Caco-2 (cell line): ENCODE results near the gene RPL31. TPM values are rescaled to one million over a fixed set of nuclear protein-coding genes. Genes with fewer than 3 reads are reported as not detected.

Experiments
- BruUV-seq: library from RNA; stranded (reverse); fragments of 400-500 nt; replicated peaks from 2 replicates; lab custom pipeline; 2021; lab: Mats Ljungman, UMichigan
- CTCF ChIA-PET: fragments of 300-600 bp; sonication (Branson Sonifier 250); formaldehyde crosslinking; loops from one replicate; lab custom pipeline; 2022; ENCODE audit warnings: antibody characterized with exemption; lab: Charles Lee
- POLR2A ChIA-PET: fragments of 300-600 bp; sonication (Branson Sonifier 250); formaldehyde crosslinking; loops from one replicate; lab custom pipeline; 2022; ENCODE audit warnings: antibody characterized with exemption; lab: Charles Lee
- DNase-seq, 2 experiments: peaks; one replicate each; pipeline versions ENCODE4 v3.0.0 to v3.0.0-alpha.2; 2020 to 2022
- H3K27me3 ChIP-seq: replicated peaks from 2 replicates; pipeline ENCODE4 v1.6.0; 2011; ENCODE audit warnings: low read length; ENCODE audit not compliant: control insufficient read depth, insufficient read depth
- H3K36me3 ChIP-seq: 2 replicates; pipeline ENCODE4 v1.5.1; 2011; ENCODE audit warnings: low read length; ENCODE audit not compliant: control insufficient read depth, insufficient read depth
- H3K4me1 ChIP-seq: fragments of 250-450 bp; sonication (Bioruptor Pico); 2 replicates; pipeline ENCODE4 v1.5.1; 2020; ENCODE audit warnings: mild to moderate bottlenecking
- H3K4me3 ChIP-seq: 2 replicates; pipeline ENCODE4 v1.5.1; 2011; ENCODE audit warnings: low read depth, mild to moderate bottlenecking, control low read depth, low read length
- H3K9me3 ChIP-seq: fragments of 250-450 bp; sonication (Bioruptor Pico); 2 replicates; pipeline ENCODE4 v1.5.1; 2020; ENCODE audit warnings: mild to moderate bottlenecking, moderate library complexity
- H3K27ac Mint-ChIP-seq: one replicate; pipeline ENCODE4 v1.8.0; 2022; ENCODE audit warnings: mixed read lengths; ENCODE audit not compliant: unreplicated experiment
- H3K27me3 Mint-ChIP-seq: one replicate; pipeline ENCODE4 v1.8.0; 2022; ENCODE audit warnings: mixed read lengths; ENCODE audit not compliant: insufficient read depth, unreplicated experiment
- H3K36me3 Mint-ChIP-seq: one replicate; pipeline ENCODE4 v1.8.0; 2022; ENCODE audit warnings: mild to moderate bottlenecking, mixed read lengths; ENCODE audit not compliant: insufficient read depth, unreplicated experiment
- H3K4me1 Mint-ChIP-seq: one replicate; pipeline ENCODE4 v1.8.0; 2022; ENCODE audit warnings: low read depth, mixed read lengths; ENCODE audit not compliant: unreplicated experiment
- H3K4me3 Mint-ChIP-seq: one replicate; pipeline ENCODE4 v1.8.0; 2022; ENCODE audit warnings: mild to moderate bottlenecking, moderate library complexity, mixed read lengths; ENCODE audit not compliant: unreplicated experiment
- H3K9me3 Mint-ChIP-seq: one replicate; pipeline ENCODE4 v1.8.0; 2022; ENCODE audit warnings: mixed read lengths; ENCODE audit not compliant: unreplicated experiment
- CTCF ChIP-seq, 2 experiments: fragments of 200-600 bp in 1 of 2; IDR thresholded peaks; 1 replicate in 1 of 2; 2 replicates in 1 of 2; pipeline versions ENCODE4 v1.5.1 to v1.8.0; 2011 to 2022; ENCODE audit warnings: antibody characterized with exemption in 1 of 2, control low read depth in 1 of 2, inconsistent platforms in 1 of 2, low read depth in 1 of 2, low read length in 1 of 2, mild to moderate bottlenecking in 1 of 2, moderate library complexity in 1 of 2; ENCODE audit not compliant: insufficient read depth in 1 of 2, severe bottlenecking in 1 of 2, unreplicated experiment in 1 of 2
- intact Hi-C: fragments of 100-400 bp; cut with micrococcal nuclease; formaldehyde crosslinking; loops from one replicate; pipeline ENCODE4 v1.10.0; 2022; ENCODE audit not compliant: unreplicated experiment
- total RNA-seq: library from RNA; stranded (reverse); gene quantifications from 2 replicates; pipeline ENCODE4 v1.2.3, GENCODE V29; 2022

Gene RPL31
- total RNA-seq, 1 experiment from 2014 or later = 2,026 TPM

GRCh38 chr2:101012054-101012705 lies 10.1 kb downstream of the RPL31 start:
- intact Hi-C loops = loop anchor here (1.0 to 2.0 kb wide), 3 partner anchors 140 to 241 kb away; partner anchors contain the start of gene CNOT11
- CTCF ChIA-PET = interaction anchor here (0.7 to 1.6 kb wide), 13 partner anchors 19 to 338 kb away, joined by 3 to 32 read pairs (median 5); partner anchors contain the start of gene TBC1D8
- BruUV-seq = no TSS peak
- no peak for TF ChIP-seq CTCF (IDR thresholded peaks at IDR 0.05; ENCODE audit: insufficient read depth in 1 of 2, low read depth in 1 of 2, low read length in 1 of 2, severe bottlenecking in 1 of 2, unreplicated experiment in 1 of 2)
- peaks cover 64% of the 10 kb centered on the region for H3K36me3 Mint-ChIP-seq
- POLR2A ChIA-PET = interaction anchor here (0.7 kb wide), 1 partner anchor 18 kb away, joined by 5 read pairs; no protein-coding TSS in a partner anchor
- no peaks in the 10 kb centered on the region for H3K27me3 Mint-ChIP-seq
- peaks cover 11% of the 10 kb centered on the region for H3K4me1 Mint-ChIP-seq
- Histone ChIP-seq H3K4me1 (no peaks in the 10 kb centered on the region), H3K9me3 (0 out of 2 replicates have a peak, but pooled peaks cover 4% of the 10 kb centered on the region), H3K36me3 (peaks cover 10% of the 10 kb centered on the region), H3K27me3 (no peaks in the 10 kb centered on the region), H3K4me3 (no peak overlapping the region)
- no peaks in the 10 kb centered on the region for H3K9me3 Mint-ChIP-seq
- DNase-seq = no peak
- no peak overlapping the region for H3K4me3 Mint-ChIP-seq
- H3K27ac Mint-ChIP-seq = peak overlapping the region; percentile 22

- Mint-ChIP-seq H3K27ac (peak overlapping the region; percentile 22), H3K27me3 (no peaks in the 10 kb centered on the region), H3K36me3 (peaks cover 58% of the 10 kb centered on the region), H3K4me1 (peaks cover 11% of the 10 kb centered on the region), H3K9me3 (no peaks in the 10 kb centered on the region), H3K4me3 (no peak overlapping the region)
- TF ChIP-seq CTCF (IDR thresholded peaks at IDR 0.05; ENCODE audit: insufficient read depth in 1 of 2, low read depth in 1 of 2, low read length in 1 of 2, severe bottlenecking in 1 of 2, unreplicated experiment in 1 of 2) = peak; percentile 67 to 85
- ChIA-PET POLR2A (interaction anchor here (0.7 kb wide), 1 partner anchor 18 kb away, joined by 5 read pairs; no protein-coding TSS in a partner anchor), CTCF (interaction anchor here (0.7 to 1.6 kb wide), 12 partner anchors 18 to 337 kb away, joined by 3 to 32 read pairs (median 5); partner anchors contain the start of gene TBC1D8)
- no TSS peak for BruUV-seq
- DNase-seq = peak in 1 of 2 experiments; percentile 62
- Histone ChIP-seq H3K36me3 (peaks cover 7% of the 10 kb centered on the region), H3K4me3 (no peak overlapping the region), H3K9me3 (0 out of 2 replicates have a peak, but pooled peaks cover 4% of the 10 kb centered on the region), H3K4me1 (no peaks in the 10 kb centered on the region), H3K27me3 (no peaks in the 10 kb centered on the region)
- intact Hi-C loops = loop anchor here (1.0 to 2.0 kb wide), 3 partner anchors 140 to 240 kb away; partner anchors contain the start of gene CNOT11
Observed at GRCh38 chr2:101012706-101013181, 10.7 kb downstream of the RPL31 start.

DNA sequence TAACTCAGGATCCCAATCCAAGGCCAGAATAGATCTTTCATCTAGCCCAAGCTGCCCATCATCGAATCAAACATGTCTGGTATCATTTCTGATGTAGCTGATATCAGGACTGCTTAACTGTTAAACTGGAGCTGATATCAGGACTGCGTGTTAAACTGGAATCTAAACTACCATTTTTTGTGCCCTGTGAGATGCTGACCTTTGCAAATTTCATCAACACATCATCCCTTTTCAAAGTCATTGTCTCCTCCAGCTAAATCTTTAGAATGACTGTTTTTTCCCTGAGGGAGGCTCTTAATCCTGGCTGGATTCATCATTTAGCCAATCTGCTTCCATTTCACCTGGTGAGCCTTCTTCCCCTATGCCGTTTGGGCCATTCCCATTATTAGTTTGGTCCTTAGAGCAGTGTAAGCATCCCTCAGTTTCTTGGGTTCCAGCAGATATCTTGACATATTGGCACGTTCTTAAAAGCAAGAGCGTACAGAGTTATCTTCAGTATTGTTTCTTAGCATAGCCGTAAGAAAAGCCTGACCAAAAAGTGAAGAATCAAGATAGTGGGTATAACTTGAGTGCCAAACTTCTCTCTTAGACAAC lies 12.3 kb downstream of the RPL31 start:
- no peaks in the 10 kb centered on the region for H3K27me3 ChIP-seq
- H3K36me3 ChIP-seq = peaks cover 4% of the 10 kb centered on the region
- H3K9me3 Mint-ChIP-seq = no peaks in the 10 kb centered on the region

More for the DNA sequence above, 12.3 kb downstream of the RPL31 start:
- no peak overlapping the region for H3K4me3 Mint-ChIP-seq
- peaks cover 42% of the 10 kb centered on the region for H3K36me3 Mint-ChIP-seq
- peaks cover 11% of the 10 kb centered on the region for H3K4me1 Mint-ChIP-seq
- ChIA-PET CTCF (no interaction called here), POLR2A (no interaction called here)
- no peak overlapping the region for H3K27ac Mint-ChIP-seq
- no peak for TF ChIP-seq CTCF (IDR thresholded peaks at IDR 0.05; ENCODE audit: insufficient read depth in 1 of 2, low read depth in 1 of 2, low read length in 1 of 2, severe bottlenecking in 1 of 2, unreplicated experiment in 1 of 2)
- Histone ChIP-seq H3K4me1 (no peaks in the 10 kb centered on the region), H3K4me3 (no peak overlapping the region), H3K9me3 (0 out of 2 replicates have a peak, but pooled peaks cover 4% of the 10 kb centered on the region)
- no peak for DNase-seq
- intact Hi-C loops = no loop called here
- no TSS peak for BruUV-seq
- no peaks in the 10 kb centered on the region for H3K27me3 Mint-ChIP-seq
